GM12872 (cell line): Measurements from ENCODE around the gene SOX4.

Experiments
- TF ChIP-seq, protein P1 (sequence below): IDR thresholded peaks from 3 replicates; pipeline ENCODE4 v1.5.1; 2011; ENCODE audit warnings: low read depth, mild to moderate bottlenecking, low read length, moderate library complexity; ENCODE audit not compliant: insufficient read depth

The SOX4 gene

DNA sequence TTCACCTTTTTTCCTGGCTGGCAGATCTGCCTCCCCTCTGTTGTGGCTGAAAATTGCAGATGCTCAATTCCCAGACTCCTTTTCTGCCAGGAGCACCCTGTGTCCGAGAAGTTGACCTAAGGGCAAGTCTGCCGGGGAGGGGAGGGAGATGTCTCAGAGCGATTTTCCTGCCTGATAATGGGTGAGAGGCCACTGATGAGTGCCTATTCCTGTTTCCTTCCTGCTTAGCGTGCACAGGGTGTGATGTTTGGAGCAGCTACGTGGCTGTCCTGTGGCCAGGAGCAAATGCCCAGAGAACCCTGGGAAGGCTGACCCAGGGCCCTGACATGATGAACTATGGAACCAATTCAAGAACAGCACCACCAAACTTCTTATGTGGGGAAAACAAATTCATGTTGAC lies 22.5 kb downstream of the SOX4 start:
- TF ChIP-seq, protein P1, sequence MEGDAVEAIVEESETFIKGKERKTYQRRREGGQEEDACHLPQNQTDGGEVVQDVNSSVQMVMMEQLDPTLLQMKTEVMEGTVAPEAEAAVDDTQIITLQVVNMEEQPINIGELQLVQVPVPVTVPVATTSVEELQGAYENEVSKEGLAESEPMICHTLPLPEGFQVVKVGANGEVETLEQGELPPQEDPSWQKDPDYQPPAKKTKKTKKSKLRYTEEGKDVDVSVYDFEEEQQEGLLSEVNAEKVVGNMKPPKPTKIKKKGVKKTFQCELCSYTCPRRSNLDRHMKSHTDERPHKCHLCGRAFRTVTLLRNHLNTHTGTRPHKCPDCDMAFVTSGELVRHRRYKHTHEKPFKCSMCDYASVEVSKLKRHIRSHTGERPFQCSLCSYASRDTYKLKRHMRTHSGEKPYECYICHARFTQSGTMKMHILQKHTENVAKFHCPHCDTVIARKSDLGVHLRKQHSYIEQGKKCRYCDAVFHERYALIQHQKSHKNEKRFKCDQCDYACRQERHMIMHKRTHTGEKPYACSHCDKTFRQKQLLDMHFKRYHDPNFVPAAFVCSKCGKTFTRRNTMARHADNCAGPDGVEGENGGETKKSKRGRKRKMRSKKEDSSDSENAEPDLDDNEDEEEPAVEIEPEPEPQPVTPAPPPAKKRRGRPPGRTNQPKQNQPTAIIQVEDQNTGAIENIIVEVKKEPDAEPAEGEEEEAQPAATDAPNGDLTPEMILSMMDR, result no peak

DNA sequence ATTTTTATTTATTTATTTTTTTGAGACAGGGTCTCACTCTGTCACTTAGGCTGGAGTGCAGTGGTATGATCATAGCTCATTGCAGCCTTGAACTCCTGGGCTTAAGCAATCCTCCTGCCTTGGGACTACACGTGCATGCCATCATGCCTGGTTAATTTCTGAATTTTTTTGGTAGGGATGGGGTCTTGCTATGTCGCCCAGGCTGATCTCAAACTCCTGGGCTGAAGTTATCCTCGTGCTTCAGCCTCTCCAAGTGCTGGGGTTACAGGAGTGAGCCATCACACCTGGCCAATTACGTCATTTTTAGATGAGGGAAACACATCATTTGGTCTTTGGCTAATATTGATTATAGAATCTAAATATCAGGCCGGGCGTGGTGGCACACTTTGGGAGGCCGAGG lies 32.1 kb downstream of the SOX4 start:
- TF ChIP-seq, protein P1, result no peak

DNA sequence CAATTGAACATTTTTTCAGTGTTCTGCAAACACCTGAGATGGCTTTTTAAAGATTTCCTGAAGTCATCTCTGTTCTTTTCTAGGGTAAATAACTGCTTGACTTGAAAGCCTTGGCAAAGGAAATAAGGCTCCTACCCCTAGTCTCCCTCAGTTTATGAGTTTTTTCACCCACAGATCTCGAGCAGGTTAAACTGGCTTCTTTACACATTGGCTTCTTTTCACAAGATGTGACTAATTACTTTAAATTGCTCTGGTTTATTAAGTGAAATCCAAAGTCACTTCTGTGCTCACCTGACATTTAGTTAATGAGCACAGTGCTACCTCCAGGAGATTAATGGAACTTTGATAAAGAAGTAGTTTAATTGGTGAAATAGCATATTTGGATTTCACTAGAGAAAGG lies 33.2 kb downstream of the SOX4 start:
- TF ChIP-seq, protein P1, result no peak

DNA sequence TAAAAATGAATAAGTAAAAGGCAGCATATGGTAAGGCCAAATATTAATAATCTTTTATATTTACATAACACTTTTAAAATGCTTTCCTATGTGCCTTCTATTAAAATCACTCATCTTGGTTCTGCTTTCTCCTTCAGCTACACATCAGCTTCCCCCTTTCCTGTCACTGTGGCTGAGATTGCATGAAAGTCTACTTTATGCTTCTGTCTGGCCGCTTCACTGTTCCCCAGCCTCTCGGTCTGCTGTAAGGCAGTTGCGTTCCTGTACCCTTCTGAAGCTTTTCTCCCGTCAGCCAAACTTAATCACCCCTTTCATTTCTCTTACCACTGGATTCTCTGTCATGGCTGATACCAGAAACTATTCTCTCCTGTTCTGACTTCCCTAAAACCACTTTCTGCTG lies 34.6 kb downstream of the SOX4 start:
- TF ChIP-seq, protein P1, result no peak

DNA sequence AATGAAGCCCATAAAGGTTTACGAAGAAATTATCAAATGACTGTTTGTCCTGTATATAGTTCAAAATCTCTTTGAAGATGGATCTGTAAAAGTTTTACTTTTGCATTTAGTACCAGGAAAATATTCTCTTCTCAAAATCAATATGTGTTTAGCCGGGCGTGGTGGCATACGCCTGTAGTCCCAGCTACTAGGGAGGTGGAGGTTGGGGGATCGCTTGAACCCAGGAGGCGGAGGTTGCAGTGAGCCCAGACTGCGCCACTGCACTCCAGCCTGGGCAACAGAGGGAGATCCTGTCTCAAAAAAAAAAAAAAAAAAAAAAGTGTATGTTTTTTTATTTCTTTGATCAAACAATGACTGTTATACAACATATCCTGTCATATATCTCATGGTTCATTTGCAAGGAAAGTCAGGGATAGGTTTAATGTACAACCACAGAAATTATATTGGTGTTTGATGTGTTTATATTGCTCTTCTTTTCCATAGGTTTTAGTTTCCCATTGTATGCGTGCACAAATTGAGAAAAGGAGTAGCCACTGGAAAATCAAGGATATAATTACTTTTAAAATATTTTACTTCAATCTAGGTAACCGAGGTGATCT lies 40.1 kb downstream of the SOX4 start:
- TF ChIP-seq, protein P1, result no peak

DNA sequence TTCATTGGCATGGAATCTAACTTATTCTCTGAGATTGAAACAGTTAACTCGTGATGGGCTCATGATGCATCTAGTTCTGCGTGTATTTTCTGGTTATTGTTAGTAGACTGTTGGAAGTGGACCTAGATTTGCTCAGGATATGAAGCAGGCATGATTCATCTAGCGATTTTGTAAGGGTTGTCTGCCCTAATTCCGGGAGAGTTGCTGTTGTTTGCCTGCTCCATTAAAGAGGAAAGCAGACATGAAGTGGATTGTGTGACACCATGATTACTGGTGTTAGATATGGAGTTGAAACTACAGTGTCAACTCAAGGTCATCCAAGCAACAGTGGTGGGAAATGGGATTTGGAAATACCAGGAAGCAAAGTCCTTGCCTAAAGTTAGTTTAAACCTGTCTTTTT lies 41.0 kb downstream of the SOX4 start:
- TF ChIP-seq, protein P1, result no peak

DNA sequence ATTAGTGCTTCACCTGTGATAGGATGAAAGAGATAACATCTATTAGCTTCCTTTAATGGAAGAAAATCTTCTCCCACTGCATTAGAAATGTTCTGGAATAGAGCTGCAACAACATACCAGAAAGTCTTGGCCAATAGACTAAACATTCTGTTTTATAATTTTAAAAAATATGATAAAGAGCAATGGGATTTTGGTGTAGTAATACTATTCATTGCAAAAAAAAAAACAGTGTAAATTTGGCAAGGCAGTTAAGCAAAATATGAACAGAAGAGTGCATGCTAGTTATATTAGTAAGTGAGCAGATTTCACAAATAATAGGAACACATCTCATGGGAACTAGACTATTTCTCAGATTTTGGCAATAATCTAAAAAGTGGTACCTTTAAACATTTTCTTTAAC lies 43.3 kb downstream of the SOX4 start:
- TF ChIP-seq, protein P1, result no peak

DNA sequence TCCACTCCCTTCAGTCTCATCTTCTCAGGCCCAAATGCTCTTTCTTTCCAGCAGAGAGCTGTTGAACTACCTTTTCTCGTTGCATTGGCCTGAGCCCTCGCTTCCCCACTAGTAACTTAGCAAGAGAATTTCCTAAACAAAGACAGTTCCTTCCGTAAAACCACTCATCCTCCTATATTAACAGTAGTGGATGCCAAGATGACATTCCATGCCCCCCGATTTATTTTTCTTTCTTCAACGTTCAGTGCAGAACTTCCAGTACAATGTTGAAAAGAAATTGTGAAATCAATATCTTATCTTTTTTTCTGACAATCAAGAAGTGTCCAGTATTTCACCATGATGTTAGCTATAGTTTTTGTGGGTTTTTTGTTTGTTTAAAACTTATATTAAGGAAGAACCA lies 45.8 kb downstream of the SOX4 start:
- TF ChIP-seq, protein P1, result no peak
